Left ventricle myocardium inferior (tissue), 1 donor: ENCODE measurements around the gene MGMT. TPM values are rescaled to one million over a fixed set of nuclear protein-coding genes. Genes with fewer than 3 reads are reported as not detected.

ENCODE experiments used
- DNase-seq: peaks from one replicate; pipeline ENCODE4 v3.0.0-alpha.2; 2020
- H3K27ac ChIP-seq: fragments of 200-600 bp; replicated peaks from 2 replicates; pipeline ENCODE4 v1.8.0; 2021
- H3K27me3 ChIP-seq: fragments of 200-600 bp; 2 replicates; pipeline ENCODE4 v1.8.0; 2021; ENCODE audit warnings: low read depth
- H3K36me3 ChIP-seq: fragments of 200-600 bp; 2 replicates; pipeline ENCODE4 v1.8.0; 2021
- H3K4me1 ChIP-seq: fragments of 200-600 bp; 2 replicates; pipeline ENCODE4 v1.8.0; 2021
- H3K4me3 ChIP-seq: fragments of 200-600 bp; 2 replicates; pipeline ENCODE4 v1.8.0; 2021; ENCODE audit warnings: mild to moderate bottlenecking, moderate library complexity
- H3K9me3 ChIP-seq: fragments of 200-600 bp; replicated peaks from 2 replicates; pipeline ENCODE4 v1.8.0; 2021
- CTCF ChIP-seq: fragments of 200-600 bp; IDR thresholded peaks from 2 replicates; pipeline ENCODE4 v1.8.0; 2021; ENCODE audit warnings: antibody characterized with exemption, mild to moderate bottlenecking, borderline replicate concordance
- intact Hi-C: fragments of 100-400 bp; cut with micrococcal nuclease; formaldehyde crosslinking; loops from one replicate; pipeline ENCODE4 v1.11.0; 2022
- total RNA-seq: library from RNA; stranded (reverse); fragmentation: NEBNext Ultra II Directional; extraction: Animal tissue kit (Norgen Biotek cat#: 25700); gene quantifications from one replicate; pipeline ENCODE4 v1.2.1, GENCODE V29; 2021
- donor health status: DM: no; HTN: yes; CAD: no; lungs with severe emphysema.

Gene MGMT
- total RNA-seq, 1 donor from 2014 or later = 15.4 TPM

GRCh38 chr10:129474642-129475041 is 7.6 kb downstream of the MGMT start:
- Histone ChIP-seq H3K36me3 (peaks cover 26% of the 10 kb centered on the region), H3K4me1 (no peaks in the 10 kb centered on the region), H3K27me3 (no peaks in the 10 kb centered on the region), H3K9me3 (no peaks in the 10 kb centered on the region), H3K4me3 (no peak overlapping the region), H3K27ac (no peak overlapping the region)
- no peak for TF ChIP-seq CTCF
- intact Hi-C loops = no loop called here
- DNase-seq = no peak

GRCh38 chr10:129476431-129476830 is 9.4 kb downstream of the MGMT start:
- TF ChIP-seq CTCF = no peak
- no peak for DNase-seq
- Histone ChIP-seq H3K36me3 (peaks cover 10% of the 10 kb centered on the region), H3K9me3 (peaks cover 11% of the 10 kb centered on the region), H3K4me3 (no peak overlapping the region), H3K4me1 (no peaks in the 10 kb centered on the region), H3K27ac (no peak overlapping the region), H3K27me3 (no peaks in the 10 kb centered on the region)
- intact Hi-C loops = no loop called here

- H3K4me1 ChIP-seq = no peaks in the 10 kb centered on the region
- H3K9me3 ChIP-seq = peaks cover 17% of the 10 kb centered on the region
- TF ChIP-seq CTCF = no peak
- no peaks in the 10 kb centered on the region for H3K27me3 ChIP-seq
- DNase-seq = no peak
- intact Hi-C loops = no loop called here
- H3K27ac ChIP-seq = no peak overlapping the region
- no peak overlapping the region for H3K4me3 ChIP-seq
- H3K36me3 ChIP-seq = peaks cover 8% of the 10 kb centered on the region
These were observed 10.0 kb downstream of the MGMT start for GRCh38 chr10:129477051-129477450.

- Histone ChIP-seq H3K4me1 (no peaks in the 10 kb centered on the region), H3K9me3 (peaks cover 48% of the 10 kb centered on the region), H3K27ac (no peak overlapping the region), H3K27me3 (no peaks in the 10 kb centered on the region), H3K4me3 (no peak overlapping the region), H3K36me3 (no peaks in the 10 kb centered on the region)
- no peak for DNase-seq
- no peak for TF ChIP-seq CTCF
- intact Hi-C loops = no loop called here
These were observed 14.6 kb downstream of the MGMT start for GRCh38 chr10:129481641-129482040.

- no peak for TF ChIP-seq CTCF
- H3K27ac ChIP-seq = no peak overlapping the region
- H3K4me3 ChIP-seq = no peak overlapping the region
- DNase-seq = no peak
- H3K27me3 ChIP-seq = no peaks in the 10 kb centered on the region
- no peaks in the 10 kb centered on the region for H3K36me3 ChIP-seq
- no peaks in the 10 kb centered on the region for H3K4me1 ChIP-seq
- intact Hi-C loops = no loop called here
- H3K9me3 ChIP-seq = peaks cover 48% of the 10 kb centered on the region
These were observed 16.5 kb downstream of the MGMT start for GRCh38 chr10:129483430-129484010.
